AG09309 (cell line): ENCODE data around the gene TMPRSS7.
"Not testable (repeated sequence)": the region's sequence is repeated elsewhere in the genome, so short reads cannot be mapped to it uniquely, and the experiment has no call there.

ENCODE experiments used
- DNase-seq: peaks from one replicate; pipeline ENCODE4 v3.0.0-alpha.2; 2010; ENCODE audit warnings: low read depth
- H3K4me3 ChIP-seq: 2 replicates; pipeline ENCODE4 v1.5.1; 2011; ENCODE audit warnings: mild to moderate bottlenecking, low read depth, low read length, moderate library complexity; ENCODE audit not compliant: control insufficient read depth
- TF ChIP-seq, protein P1 (sequence below): IDR thresholded peaks from 2 replicates; pipeline ENCODE4 v1.5.1; 2011; ENCODE audit warnings: mild to moderate bottlenecking, low read depth, low read length, inconsistent platforms; ENCODE audit not compliant: insufficient read depth, control insufficient read depth; ENCODE audit errors: missing control alignments

TMPRSS7 gene

DNA sequence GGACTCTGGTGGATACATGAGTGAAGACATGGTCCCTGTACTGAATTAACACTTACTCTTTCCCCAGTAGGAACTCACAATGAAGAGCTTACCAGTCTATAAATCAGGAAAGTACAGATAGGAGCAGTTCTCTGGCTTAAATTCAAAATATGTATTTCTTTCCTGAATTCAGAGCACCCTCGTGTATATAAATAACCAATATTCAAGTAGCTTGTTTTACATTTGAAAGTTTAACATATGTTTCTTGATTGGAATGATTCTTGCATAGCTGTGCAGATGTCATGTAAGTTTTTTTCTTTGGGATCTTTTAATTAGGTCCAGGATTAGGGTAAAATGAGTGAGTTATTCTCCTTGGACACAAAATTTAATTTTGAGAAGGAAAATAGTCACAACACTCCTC is 14.8 kb upstream of the TMPRSS7 start:
- DNase-seq: no peak
- H3K4me3 ChIP-seq: no peak overlapping the region
- TF ChIP-seq, protein P1, sequence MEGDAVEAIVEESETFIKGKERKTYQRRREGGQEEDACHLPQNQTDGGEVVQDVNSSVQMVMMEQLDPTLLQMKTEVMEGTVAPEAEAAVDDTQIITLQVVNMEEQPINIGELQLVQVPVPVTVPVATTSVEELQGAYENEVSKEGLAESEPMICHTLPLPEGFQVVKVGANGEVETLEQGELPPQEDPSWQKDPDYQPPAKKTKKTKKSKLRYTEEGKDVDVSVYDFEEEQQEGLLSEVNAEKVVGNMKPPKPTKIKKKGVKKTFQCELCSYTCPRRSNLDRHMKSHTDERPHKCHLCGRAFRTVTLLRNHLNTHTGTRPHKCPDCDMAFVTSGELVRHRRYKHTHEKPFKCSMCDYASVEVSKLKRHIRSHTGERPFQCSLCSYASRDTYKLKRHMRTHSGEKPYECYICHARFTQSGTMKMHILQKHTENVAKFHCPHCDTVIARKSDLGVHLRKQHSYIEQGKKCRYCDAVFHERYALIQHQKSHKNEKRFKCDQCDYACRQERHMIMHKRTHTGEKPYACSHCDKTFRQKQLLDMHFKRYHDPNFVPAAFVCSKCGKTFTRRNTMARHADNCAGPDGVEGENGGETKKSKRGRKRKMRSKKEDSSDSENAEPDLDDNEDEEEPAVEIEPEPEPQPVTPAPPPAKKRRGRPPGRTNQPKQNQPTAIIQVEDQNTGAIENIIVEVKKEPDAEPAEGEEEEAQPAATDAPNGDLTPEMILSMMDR: no peak

DNA sequence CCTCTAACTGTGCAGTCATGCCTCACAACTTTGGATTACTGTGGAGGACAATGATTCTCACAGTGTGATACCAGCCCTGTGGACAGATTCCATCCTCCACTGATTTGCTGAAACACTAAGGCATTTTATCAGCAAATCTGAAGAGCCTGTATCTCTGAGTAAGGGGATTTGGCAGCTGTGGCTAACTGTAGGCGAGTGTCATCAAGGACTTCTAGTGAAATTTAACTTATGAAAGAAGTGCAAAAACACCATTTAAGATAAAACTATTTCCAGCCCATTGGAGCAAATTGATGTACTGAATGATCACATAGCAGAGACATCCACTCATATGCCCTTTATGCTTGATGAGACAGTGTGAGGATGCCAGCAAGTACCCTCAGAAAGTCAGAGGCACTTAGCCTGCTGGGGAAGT is 13.9 kb upstream of the TMPRSS7 start:
- no peak for DNase-seq
- no peak overlapping the region for H3K4me3 ChIP-seq
- TF ChIP-seq, protein P1: no peak

DNA sequence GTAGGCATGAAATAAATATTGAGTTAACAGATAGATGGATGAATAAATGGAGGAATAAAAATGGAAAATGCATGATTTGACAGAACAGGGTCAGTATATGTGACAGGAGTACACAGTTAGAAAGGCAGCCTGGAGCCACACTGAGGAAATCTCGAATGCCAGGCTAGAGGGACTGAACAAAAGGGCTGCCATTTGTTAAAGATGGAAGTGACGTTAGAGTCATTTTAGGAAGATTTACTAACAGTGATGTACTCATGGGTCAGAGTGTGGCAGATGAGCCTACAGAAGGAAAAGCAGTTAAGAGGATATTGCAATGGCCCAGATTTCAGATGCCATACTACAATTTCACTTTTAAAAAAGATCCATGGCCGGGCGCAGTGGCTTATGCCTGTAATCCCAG is 7.4 kb upstream of the TMPRSS7 start:
- H3K4me3 ChIP-seq: no peak overlapping the region
- DNase-seq: no peak
- TF ChIP-seq, protein P1: no peak

DNA sequence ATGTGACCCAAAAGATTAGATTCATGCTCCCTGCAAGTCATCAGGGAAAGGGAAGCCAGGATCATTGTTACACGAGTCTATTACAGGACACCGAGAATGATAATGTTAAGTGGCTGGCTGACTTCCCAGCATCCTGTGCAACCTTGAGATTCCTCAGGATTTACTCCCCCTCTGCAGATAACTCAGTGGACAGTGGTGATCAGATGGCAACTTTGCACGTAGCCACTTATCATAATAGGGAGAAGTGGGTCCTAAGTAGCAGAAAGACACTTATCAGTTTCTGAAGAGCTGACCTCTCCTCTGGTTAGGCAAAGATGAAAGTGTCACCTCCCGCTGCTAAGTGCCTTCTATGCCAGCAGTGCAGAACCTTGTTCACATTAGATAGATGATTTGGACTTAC is 6.7 kb upstream of the TMPRSS7 start:
- no peak for DNase-seq
- TF ChIP-seq, protein P1: no peak
- no peak overlapping the region for H3K4me3 ChIP-seq

DNA sequence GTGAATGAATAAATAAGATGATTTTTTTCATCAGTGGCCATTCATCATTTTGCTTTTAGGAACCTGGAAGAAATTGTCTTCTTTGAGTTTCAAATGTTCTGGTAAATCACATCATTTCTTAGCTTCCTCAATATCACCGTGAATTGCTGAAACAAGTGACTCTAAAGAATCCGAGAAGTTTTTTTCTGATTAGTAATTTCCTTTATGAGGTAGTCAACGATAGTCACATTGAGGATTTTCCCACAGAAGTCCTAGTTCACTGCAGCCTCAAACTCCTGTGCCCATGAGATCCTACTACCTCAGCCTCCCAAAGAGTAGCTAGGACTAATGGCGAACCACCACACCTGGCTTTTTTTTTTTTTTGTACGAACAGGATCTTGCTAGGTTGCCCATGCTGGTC is 3.6 kb upstream of the TMPRSS7 start:
- H3K4me3 ChIP-seq: no peak overlapping the region
- no peak for DNase-seq
- TF ChIP-seq, protein P1: no peak

DNA sequence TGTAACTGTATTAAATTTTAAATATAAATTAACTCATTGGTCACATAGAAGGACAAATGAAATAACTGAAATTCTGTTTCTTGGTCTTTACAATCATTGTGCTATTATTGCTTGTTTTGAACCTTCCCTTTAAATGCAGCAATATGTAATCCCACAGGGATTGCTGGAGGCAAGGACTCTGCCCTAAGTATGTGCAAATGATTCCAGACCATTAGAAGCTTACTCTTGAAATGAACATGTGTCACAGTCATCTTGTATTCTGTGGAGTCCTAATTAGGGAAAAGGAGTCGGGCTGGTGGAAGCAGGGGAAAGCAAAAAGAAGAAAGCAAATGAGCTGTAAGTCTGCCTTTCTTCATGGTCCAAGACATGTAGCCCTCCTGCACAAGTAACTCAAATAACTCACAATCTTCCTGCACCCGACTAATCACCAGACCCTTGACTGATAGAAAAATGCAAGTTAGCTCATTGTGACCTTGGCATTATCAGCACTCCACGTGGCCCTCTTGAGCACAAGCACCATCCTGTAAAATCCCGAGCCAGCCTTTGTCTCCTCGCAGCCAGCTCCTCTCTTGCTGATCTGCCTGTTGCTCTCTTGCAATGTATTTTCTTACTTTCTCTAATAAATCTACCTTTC is 2.3 kb upstream of the TMPRSS7 start:
- DNase-seq: no peak
- no peak overlapping the region for H3K4me3 ChIP-seq
- TF ChIP-seq, protein P1: no peak

DNA sequence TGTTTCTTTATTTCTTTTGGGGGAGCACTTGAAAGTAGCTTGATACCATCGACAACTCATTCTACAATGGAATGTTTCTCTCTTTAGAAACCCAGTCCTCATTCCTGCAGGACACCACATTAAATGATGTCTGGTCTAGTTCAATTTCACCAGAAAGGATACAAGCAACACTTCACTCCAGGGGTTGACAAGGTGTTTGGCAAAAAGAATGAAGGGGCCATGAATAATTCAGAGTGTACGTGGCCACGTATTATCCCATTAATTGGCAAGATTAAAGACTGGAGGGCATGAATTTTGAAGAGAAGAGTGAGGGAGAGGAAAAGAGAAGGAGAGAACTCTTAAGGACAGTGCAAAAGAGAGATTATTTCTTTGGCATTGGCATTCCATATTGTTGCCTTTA is 705 bp downstream of the TMPRSS7 start:
- TF ChIP-seq, protein P1: no peak
- no peak overlapping the region for H3K4me3 ChIP-seq
- DNase-seq: no peak

DNA sequence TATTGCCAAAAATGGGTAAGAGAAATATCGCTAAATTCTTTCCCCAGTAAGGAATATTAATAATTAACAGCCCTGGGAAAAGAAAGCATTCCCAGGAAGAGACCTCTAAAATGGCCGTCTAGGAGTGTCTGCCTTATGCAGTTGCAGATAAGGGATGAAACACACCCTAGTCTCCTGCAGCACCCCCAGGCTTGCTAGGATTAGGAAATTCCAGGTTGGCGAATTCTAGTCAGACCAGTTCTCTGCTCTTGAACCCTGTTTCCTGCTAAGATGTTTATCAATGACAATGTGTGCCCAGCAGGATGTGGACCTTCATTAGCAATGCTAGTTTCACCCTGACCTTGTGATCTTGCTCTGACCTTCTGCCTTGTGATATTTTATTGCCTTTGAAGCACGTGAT is 2.7 kb downstream of the TMPRSS7 start:
- not testable (repeated sequence) for DNase-seq, H3K4me3 ChIP-seq
